Heart right ventricle (tissue), 16 donors: ENCODE results near the gene EEF1AKMT4. TPM values are rescaled to one million over a fixed set of nuclear protein-coding genes. Genes with fewer than 3 reads are reported as not detected.

Experiments used
- ATAC-seq, 8 donors: fragments of 200-7000 bp; cut with Tn5 transposase; one replicate each; pipeline ENCODE4 v1.9.1; 2020; ENCODE audit warnings: mild to moderate bottlenecking in 8 of 8, moderate library complexity in 8 of 8, moderate number of reproducible peaks in 1 of 8
- DNase-seq, 2 donors: peaks; one replicate each; pipeline ENCODE4 v3.0.0-alpha.2; 2020
- H3K27ac ChIP-seq, 10 donors: fragments of 200-600 bp; sonication (generic) in 2 of 10; one replicate each; pipeline versions ENCODE4 v1.5.0 to v1.8.0; 2020 to 2022; ENCODE audit warnings: mild to moderate bottlenecking in 3 of 10
- H3K27me3 ChIP-seq, 7 donors: fragments of 200-600 bp; one replicate each; pipeline ENCODE4 v1.8.0; 2021 to 2022; ENCODE audit warnings: mild to moderate bottlenecking in 2 of 7
- H3K36me3 ChIP-seq, 9 donors: fragments of 200-600 bp; sonication (generic) in 1 of 9; one replicate each; pipeline versions ENCODE4 v1.5.0 to v1.8.0; 2020 to 2022; ENCODE audit warnings: mild to moderate bottlenecking in 2 of 9
- H3K4me1 ChIP-seq, 9 donors: fragments of 200-600 bp; sonication (generic) in 1 of 9; one replicate each; pipeline versions ENCODE4 v1.5.0 to v1.8.0; 2020 to 2022; ENCODE audit warnings: mild to moderate bottlenecking in 4 of 9
- H3K4me3 ChIP-seq, 10 donors: fragments of 200-600 bp; sonication (generic) in 2 of 10; one replicate each; pipeline versions ENCODE4 v1.5.0 to v1.8.0; 2020 to 2022; ENCODE audit warnings: mild to moderate bottlenecking in 7 of 10, moderate library complexity in 2 of 10
- H3K9me3 ChIP-seq, 11 donors: fragments of 200-600 bp in 10 of 11; sonication (generic) in 2 of 11; one replicate each; pipeline versions ENCODE4 v1.5.0 to v1.8.0; 2013 to 2022; ENCODE audit warnings: mild to moderate bottlenecking in 2 of 11, control low read depth in 1 of 11, moderate library complexity in 1 of 11
- CTCF ChIP-seq, 9 donors: fragments of 200-600 bp; sonication (generic) in 2 of 9; IDR thresholded peaks; one replicate each; pipeline versions ENCODE4 v1.5.0 to v1.8.0; 2021 to 2022; ENCODE audit warnings: antibody characterized with exemption in 9 of 9, mild to moderate bottlenecking in 5 of 9, moderate library complexity in 1 of 9
- WGBS, 2 donors: extraction: QIAGEN DNeasy Blood & Tissue Kit; methylation state at CpG; one replicate each; pipeline ENCODE4 v1.1.7; 2013; ENCODE audit warnings: inconsistent platforms in 1 of 2; 5-methylcytosine and 5-hydroxymethylcytosine counted together
- intact Hi-C, 10 donors: fragments of 100-400 bp; cut with DNase I; formaldehyde crosslinking; loops; one replicate each; pipeline versions ENCODE4 v1.11.1 to v1.14.2; 2022
- polyA plus RNA-seq, 2 donors: library from polyadenylated mRNA; stranded (reverse); fragments of 200-250 nt; gene quantifications; one replicate each; pipeline ENCODE4 v1.2.3, GENCODE V29; 2013
- total RNA-seq, 10 donors: library from RNA; stranded (reverse); fragmentation: NEBNext Ultra II Directional in 3 of 10; extraction: Animal tissue kit (Norgen Biotek cat#: 25700) in 3 of 10; gene quantifications; one replicate each; pipeline versions ENCODE4 v1.2.1 to v1.2.4, GENCODE V29; 2021 to 2023
- donor health status: Arrhythmogenic right ventricular cardiomyopathy.
- donor health status: ischemic (EF 13 %, LVEDD 7.1; RV severe dilation, severe dysfunction).
- donor health status: healthy with polysubstance abuse.
- donor health status: DM: no; HTN: yes; CAD: no.
- donor health status: DM: no; HTN: no; CAD: no.
- donor health status: ischemic (EF 25% LVEDD 6.9; RV normal size, moderate dysfunction).
- donor health status: ischemic (EF 25% LVEDD 5.7; RV mildly dilated, moderate dysfunction).
- donor health status: healthy.
- donor health status: DM: yes; HTN: yes; CAD: no.
- donor health status: Ischemic cardiomyopathy.
- donor health status: ischemic (EF 35%, LVEDD 5.7; RV mildly dilated, moderate dysfunction).
- donor health status: nonischemic (EF 11% LVEDD 7.7; RV severe dilation, severe dysfunction).
- donor health status: DM: yes; HTN: yes; CAD: no.
- donor health status: PGD.
- donor health status: ischemic (EF 29% LVEDD 5.4; RV normal size, mild dysfunction).
- donor health status: nonischemic (EF 23%, LVEDD 6.1; RV moderate dilation, normal function).

Gene EEF1AKMT4
- total and polyA plus RNA-seq, 12 donors, result 0.49 to 19.4 (median 1.1) TPM

GRCh38 chr3:184259396-184259877, 10.0 kb downstream of the EEF1AKMT4 start:
- H3K27ac ChIP-seq, result no peak overlapping the region
- TF ChIP-seq CTCF (IDR thresholded peaks at IDR 0.05), result no peak
- ATAC-seq, result peak in 1 of 8 donors; percentile 18
- no peaks in the 10 kb centered on the region for H3K9me3 ChIP-seq
- no peaks in the 10 kb centered on the region for H3K36me3 ChIP-seq
- intact Hi-C loops, result no loop called here
- peaks cover 13 to 59% (median 54%) of the 10 kb centered on the region in 7 donors for H3K27me3 ChIP-seq
- no peak for DNase-seq
- WGBS, 2 donors, result 11 to 15% methylated on average over 20 to 28 of the region's 28 CpGs
- peaks cover 12 to 33% (median 26%) of the 10 kb centered on the region in 9 donors for H3K4me1 ChIP-seq
- H3K4me3 ChIP-seq, result peak overlapping the region in 2 of 10 donors; percentile 8 to 26

GRCh38 chr3:184259878-184260723, 10.6 kb downstream of the EEF1AKMT4 start:
- H3K27me3 ChIP-seq, result peaks cover 13 to 66% (median 61%) of the 10 kb centered on the region in 7 donors

GRCh38 chr3:184260724-184261269, 11.3 kb downstream of the EEF1AKMT4 start:
- DNase-seq (no peak), ATAC-seq (no peak)
- peaks cover 13 to 73% (median 68%) of the 10 kb centered on the region in 7 donors for H3K27me3 ChIP-seq
- 1% methylated on average over 49 of the region's 49 CpGs for WGBS, 2 donors
- TF ChIP-seq CTCF (IDR thresholded peaks at IDR 0.05), result no peak
- H3K27ac ChIP-seq, result no peak overlapping the region
- peaks cover 12 to 33% (median 26%) of the 10 kb centered on the region in 9 donors for H3K4me1 ChIP-seq
- intact Hi-C loops, result no loop called here
- H3K9me3 ChIP-seq, result no peaks in the 10 kb centered on the region
- H3K36me3 ChIP-seq, result no peaks in the 10 kb centered on the region
- H3K4me3 ChIP-seq, result peak overlapping the region in 9 of 10 donors; percentile 30 to 58 (median 54)

More at GRCh38 chr3:184259878-184260723, 10.6 kb downstream of the EEF1AKMT4 start:
- Histone ChIP-seq H3K36me3 (no peaks in the 10 kb centered on the region), H3K4me1 (peaks cover 12 to 33% (median 26%) of the 10 kb centered on the region in 9 donors), H3K27ac (no peak overlapping the region), H3K4me3 (peak overlapping the region in 8 of 10 donors; percentile 35 to 58 (median 54)), H3K9me3 (no peaks in the 10 kb centered on the region)
- no peak for TF ChIP-seq CTCF (IDR thresholded peaks at IDR 0.05)
- ATAC-seq (peak; percentile 52 to 82 (median 58)), DNase-seq (peak; percentile 33 to 36)
- intact Hi-C loops, result no loop called here
- 1% methylated on average over 52 to 91 of the region's 91 CpGs for WGBS, 2 donors

GRCh38 chr3:184261270-184261853, 11.9 kb downstream of the EEF1AKMT4 start, which contains the start of gene CAMK2N2:
Gene CAMK2N2, minus strand, starts transcription at chr3:184261553. Its CDS starts 268 bp downstream, at chr3:184261285.
- TF ChIP-seq CTCF (IDR thresholded peaks at IDR 0.05), result no peak
- WGBS, 2 donors, result 0 to 1% methylated on average over 23 to 65 of the region's 67 CpGs
- peaks cover 12 to 33% (median 26%) of the 10 kb centered on the region in 9 donors for H3K4me1 ChIP-seq
- peak within 1 kb of the TSS; percentile 28 to 58 (median 53) for H3K4me3 ChIP-seq
- H3K27me3 ChIP-seq, result peaks cover 13 to 78% (median 72%) of the 10 kb centered on the region in 7 donors
- no peaks in the 10 kb centered on the region for H3K36me3 ChIP-seq
- peak; percentile 22 to 51 for DNase-seq
- intact Hi-C loops, result no loop called here
- H3K27ac ChIP-seq, result no peak within 1 kb of the TSS
- peak; percentile 30 to 81 (median 60) for ATAC-seq
- H3K9me3 ChIP-seq, result no peaks in the 10 kb centered on the region
